PC-3 (cell line): Measurements from ENCODE around the gene USP17L26. TPM values are rescaled to one million over a fixed set of nuclear protein-coding genes. Genes with fewer than 3 reads are reported as not detected.
"Not testable (repeated sequence)": the region's sequence is repeated elsewhere in the genome, so short reads cannot be mapped to it uniquely, and the experiment has no call there.

Experiments used
- ATAC-seq: fragments of 200-7000 bp; cut with Tn5 transposase; 2 replicates; pipeline ENCODE4 v1.9.1; 2020; ENCODE audit warnings: mild to moderate bottlenecking, moderate library complexity
- BruUV-seq: library from RNA; stranded (reverse); fragments of 400-500 nt; replicated peaks from 2 replicates; lab custom pipeline; 2021; lab: Mats Ljungman, UMichigan
- CTCF ChIA-PET: fragments of 300-600 bp; sonication (Branson Sonifier 250); formaldehyde crosslinking; loops from one replicate; lab custom pipeline; 2022; ENCODE audit warnings: antibody characterized with exemption; lab: Charles Lee
- POLR2A ChIA-PET: fragments of 300-600 bp; sonication (Branson Sonifier 250); formaldehyde crosslinking; loops from one replicate; lab custom pipeline; 2022; ENCODE audit warnings: antibody characterized with exemption; ENCODE audit not compliant: unreplicated experiment; lab: Charles Lee
- DNase-seq: peaks from one replicate; pipeline ENCODE4 v3.0.0-alpha.2; 2015
- H2AFZ ChIP-seq: fragments of 300-600 bp; sonication (generic); 2 replicates; pipeline ENCODE4 v1.6.0; 2016; ENCODE audit warnings: antibody characterized with exemption, low read length
- H3F3A ChIP-seq: fragments of 300-600 bp; sonication (generic); one replicate; pipeline ENCODE4 v1.6.0; 2017; ENCODE audit warnings: antibody characterized with exemption, low read length, control low read depth, mild to moderate bottlenecking; ENCODE audit not compliant: unreplicated experiment
- H3K27ac ChIP-seq: fragments of 300-600 bp; sonication (generic); 2 replicates; pipeline ENCODE4 v1.5.1; 2016; ENCODE audit warnings: mild to moderate bottlenecking, low read length
- H3K27me3 ChIP-seq: fragments of 300-600 bp; sonication (generic); 2 replicates; pipeline ENCODE4 v1.6.1; 2016; ENCODE audit warnings: low read length, mixed read lengths
- H3K36me3 ChIP-seq: fragments of 300-600 bp; sonication (generic); 2 replicates; pipeline ENCODE4 v1.6.1; 2016; ENCODE audit warnings: low read depth, mixed run types, low read length, mixed read lengths
- H3K4me1 ChIP-seq: fragments of 300-600 bp; sonication (generic); 2 replicates; pipeline ENCODE4 v1.5.1; 2016; ENCODE audit warnings: low read length; ENCODE audit not compliant: insufficient read depth
- H3K4me2 ChIP-seq: fragments of 300-600 bp; sonication (generic); 2 replicates; pipeline ENCODE4 v1.6.0; 2016; ENCODE audit warnings: low read length
- H3K4me3 ChIP-seq: fragments of 300-600 bp; sonication (generic); 2 replicates; pipeline ENCODE4 v1.5.1; 2016; ENCODE audit warnings: mild to moderate bottlenecking, low read length, mixed read lengths
- H3K79me2 ChIP-seq: fragments of 300-600 bp; sonication (generic); 2 replicates; pipeline ENCODE4 v1.6.1; 2017; ENCODE audit warnings: low read length, mixed read lengths
- H3K9ac ChIP-seq: fragments of 300-600 bp; sonication (generic); 2 replicates; pipeline ENCODE4 v1.6.0; 2016; ENCODE audit warnings: mild to moderate bottlenecking, low read length
- H3K9me2 ChIP-seq: fragments of 300-600 bp; sonication (generic); replicated peaks from 2 replicates; pipeline ENCODE4 v1.6.1; 2016; ENCODE audit warnings: mixed run types, low read length, mixed read lengths
- H3K9me3 ChIP-seq: fragments of 300-600 bp; sonication (generic); 2 replicates; pipeline ENCODE4 v1.6.1; 2016; ENCODE audit warnings: low read length, mixed read lengths
- H4K20me1 ChIP-seq: fragments of 300-600 bp; sonication (generic); 2 replicates; pipeline ENCODE4 v1.6.1; 2016; ENCODE audit warnings: low read length, mixed read lengths
- intact Hi-C: fragments of 100-400 bp; cut with micrococcal nuclease; formaldehyde crosslinking; loops from 2 replicates; pipeline ENCODE4 v1.9.0; 2023
- total RNA-seq: library from RNA; depleted of rRNA; stranded (reverse); fragments of >200 nt; gene quantifications from 2 replicates; pipeline ENCODE4 v1.2.3, GENCODE V29; 2014

Gene USP17L26
- total RNA-seq, 1 experiment from 2014 or later, result not detected

GRCh38 chr4:9348593-9348992, 14.1 kb downstream of the USP17L26 start, which contains the start of gene USP17L28:
USP17L28 (plus strand) TSS chr4:9348893; CDS start chr4:9348893, 0 bp downstream.
- H3K4me3 ChIP-seq, CTCF ChIA-PET, H2AFZ ChIP-seq, intact Hi-C loops, H3F3A ChIP-seq, DNase-seq, ATAC-seq, H3K36me3 ChIP-seq, H3K9ac ChIP-seq, H3K79me2 ChIP-seq, BruUV-seq, POLR2A ChIA-PET, H3K9me3 ChIP-seq, H3K9me2 ChIP-seq, H3K4me2 ChIP-seq, H3K4me1 ChIP-seq, H3K27ac ChIP-seq, H3K27me3 ChIP-seq, H4K20me1 ChIP-seq: not testable (repeated sequence)

GRCh38 chr4:9350866-9351265, 16.4 kb downstream of the USP17L26 start:
- intact Hi-C loops, BruUV-seq: not testable (repeated sequence)

DNA sequence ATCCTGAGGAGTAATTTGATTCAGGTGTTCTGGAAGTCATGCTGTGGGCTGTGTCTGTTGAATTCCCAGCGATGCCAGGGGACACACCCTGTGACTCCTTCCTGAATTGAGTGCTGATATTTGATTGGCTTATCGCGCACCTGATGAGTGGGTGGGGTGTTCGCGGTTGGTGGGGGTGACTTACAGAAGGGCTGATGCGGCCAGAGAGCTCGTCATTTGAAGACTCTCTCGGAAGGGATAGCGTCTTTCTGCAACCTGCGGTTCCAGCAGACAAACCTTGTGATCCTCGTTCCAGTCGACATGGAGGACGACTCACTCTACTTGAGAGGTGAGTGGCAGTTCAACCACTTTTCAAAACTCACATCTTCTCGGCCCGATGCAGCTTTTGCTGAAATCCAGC, 18.9 kb downstream of the USP17L26 start, which contains the start of gene USP17L29:
Gene USP17L29 (plus strand): TSS at position 301 of the 400 bp plus-strand sequence. CDS start 0 bp downstream, at position 301.
- H4K20me1 ChIP-seq, H3F3A ChIP-seq, H3K27me3 ChIP-seq, H3K4me2 ChIP-seq, H3K9ac ChIP-seq, BruUV-seq, H3K36me3 ChIP-seq, H3K9me3 ChIP-seq, H3K4me3 ChIP-seq, H3K9me2 ChIP-seq, H3K4me1 ChIP-seq, ATAC-seq, H3K79me2 ChIP-seq, POLR2A ChIA-PET, H2AFZ ChIP-seq, intact Hi-C loops, DNase-seq, CTCF ChIA-PET, H3K27ac ChIP-seq: not testable (repeated sequence)

More at GRCh38 chr4:9350866-9351265, 16.4 kb downstream of the USP17L26 start:
- H3K9me2 ChIP-seq, H2AFZ ChIP-seq, H4K20me1 ChIP-seq, ATAC-seq, H3K4me3 ChIP-seq, DNase-seq, POLR2A ChIA-PET, H3K79me2 ChIP-seq, CTCF ChIA-PET, H3K9ac ChIP-seq, H3F3A ChIP-seq, H3K36me3 ChIP-seq, H3K4me1 ChIP-seq, H3K27ac ChIP-seq, H3K4me2 ChIP-seq, H3K9me3 ChIP-seq, H3K27me3 ChIP-seq: not testable (repeated sequence)

- H3F3A ChIP-seq, POLR2A ChIA-PET, H3K36me3 ChIP-seq, H3K9me3 ChIP-seq, intact Hi-C loops, H3K4me1 ChIP-seq, H4K20me1 ChIP-seq, BruUV-seq, H3K4me2 ChIP-seq, H3K27ac ChIP-seq, ATAC-seq, H3K27me3 ChIP-seq, H3K79me2 ChIP-seq, DNase-seq, H3K4me3 ChIP-seq, CTCF ChIA-PET, H3K9ac ChIP-seq, H3K9me2 ChIP-seq, H2AFZ ChIP-seq: not testable (repeated sequence)
Measured at GRCh38 chr4:9362829-9363228, 28.4 kb downstream of the USP17L26 start, which contains the start of gene USP17L30. USP17L30 (plus strand) TSS chr4:9363129; CDS start chr4:9363129, 0 bp downstream.

DNA sequence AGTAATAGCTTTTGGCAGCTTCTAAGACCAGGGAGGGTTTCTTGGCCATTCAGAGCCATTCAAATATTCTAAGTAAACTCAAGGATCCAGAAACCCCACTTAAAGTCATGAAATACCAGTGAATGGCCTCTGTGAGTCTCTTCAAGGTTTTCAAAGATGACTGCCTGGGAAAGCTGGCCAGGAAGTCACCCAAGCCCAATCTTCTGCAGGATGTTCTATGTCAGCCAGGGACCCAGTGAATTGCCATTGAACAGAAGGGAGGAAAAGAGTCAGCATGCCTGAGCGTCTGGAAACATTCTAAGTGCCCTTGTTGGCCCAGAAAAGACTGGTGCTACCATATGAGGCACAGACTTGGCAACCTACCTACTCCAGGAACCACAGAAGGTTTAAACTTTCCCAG, 45.4 kb downstream of the USP17L26 start:
- H3K79me2 ChIP-seq, H3K4me3 ChIP-seq, H3K27ac ChIP-seq, H3K9ac ChIP-seq, H3K36me3 ChIP-seq, POLR2A ChIA-PET, H3K9me2 ChIP-seq, DNase-seq, H2AFZ ChIP-seq, H3K4me2 ChIP-seq, H3F3A ChIP-seq, H4K20me1 ChIP-seq, H3K27me3 ChIP-seq, H3K4me1 ChIP-seq, CTCF ChIA-PET, H3K9me3 ChIP-seq, BruUV-seq, intact Hi-C loops, ATAC-seq: not testable (repeated sequence)
